GM19351 (cell line): ENCODE results near the gene ADAMTSL2.

Experiments
- ATAC-seq: cut with Tn5 transposase; IDR thresholded peaks from one replicate; pipeline ENCODE4 v1.9.1; 2021; ENCODE audit warnings: mild to moderate bottlenecking, moderate library complexity; ENCODE audit not compliant: unreplicated experiment

Gene ADAMTSL2

DNA sequence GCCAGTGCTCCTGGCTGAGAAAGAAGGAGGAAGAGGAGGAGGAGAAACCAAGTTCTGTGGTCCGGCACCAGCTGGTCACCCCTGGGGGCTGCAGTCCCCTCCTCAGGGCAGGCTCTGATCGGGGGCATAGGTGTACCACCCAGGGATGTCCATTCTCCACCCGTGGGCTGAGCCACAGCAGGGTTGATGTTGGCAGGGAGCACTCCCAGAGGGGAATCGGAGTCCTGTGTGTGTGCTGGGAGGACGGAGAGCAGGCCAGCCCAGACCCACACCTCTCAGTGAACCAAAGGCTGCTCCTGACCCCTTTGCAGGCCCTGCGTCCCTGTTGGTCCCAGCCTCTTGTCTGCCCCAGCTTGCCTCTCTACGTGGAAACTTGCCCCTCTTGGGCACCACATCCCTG lies 4.6 kb upstream of the ADAMTSL2 start:
- no peak for ATAC-seq

DNA sequence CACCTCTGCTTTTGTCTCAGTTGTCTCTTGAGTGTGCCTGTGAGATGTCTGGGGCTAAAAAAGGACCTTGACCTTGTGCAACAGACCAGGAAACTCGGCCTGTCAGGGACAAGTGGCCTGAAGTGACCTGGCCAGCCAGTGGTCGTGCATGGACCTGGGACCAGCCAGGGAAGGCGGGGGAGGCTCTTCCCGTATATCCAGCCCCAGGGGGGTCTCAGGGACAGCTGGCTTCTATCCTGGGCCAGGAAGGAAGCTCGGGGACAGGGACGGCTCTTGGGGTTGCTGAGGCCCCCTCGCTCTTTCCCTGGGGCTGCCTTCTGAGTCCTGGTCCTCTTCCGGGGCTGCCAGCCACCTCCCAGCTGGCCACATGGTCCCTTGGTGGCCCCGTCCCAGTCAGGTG lies 3.2 kb upstream of the ADAMTSL2 start:
- ATAC-seq: no peak

DNA sequence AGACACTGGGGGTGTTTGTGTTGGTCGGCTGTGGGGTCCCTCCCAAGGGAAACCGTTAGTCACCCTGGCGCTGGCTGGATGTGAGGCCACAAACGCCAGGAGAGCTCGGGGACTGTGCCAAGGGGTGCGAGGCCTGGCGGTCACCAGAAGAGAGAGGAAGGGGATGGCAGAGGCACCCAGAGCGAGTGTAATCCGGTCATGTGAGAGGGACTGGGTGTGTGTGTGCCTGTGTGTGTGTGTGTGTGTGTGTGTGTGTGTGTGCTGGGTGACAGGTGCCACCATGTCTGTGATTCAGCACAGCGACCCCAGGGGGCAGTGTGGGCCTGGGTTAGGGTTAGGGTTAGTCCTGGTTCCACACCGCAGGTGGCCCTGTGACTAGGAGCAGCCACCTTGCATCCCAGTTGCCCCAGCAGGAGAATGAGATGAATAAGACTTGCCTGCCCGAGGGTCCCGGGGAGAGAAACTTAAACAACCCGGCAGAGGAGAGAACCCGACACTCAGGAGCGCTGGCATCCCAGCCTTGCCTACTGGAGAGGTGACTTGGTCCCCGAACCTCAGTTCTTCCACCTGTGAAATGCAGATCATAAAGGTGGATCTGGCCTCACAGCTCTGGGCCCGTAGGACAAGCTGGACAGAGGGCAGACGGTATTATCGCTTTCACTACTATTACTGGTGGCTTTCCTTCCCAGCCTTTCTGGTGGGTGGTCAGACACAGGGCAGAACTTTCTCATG lies 1.4 kb upstream of the ADAMTSL2 start:
- no peak for ATAC-seq

DNA sequence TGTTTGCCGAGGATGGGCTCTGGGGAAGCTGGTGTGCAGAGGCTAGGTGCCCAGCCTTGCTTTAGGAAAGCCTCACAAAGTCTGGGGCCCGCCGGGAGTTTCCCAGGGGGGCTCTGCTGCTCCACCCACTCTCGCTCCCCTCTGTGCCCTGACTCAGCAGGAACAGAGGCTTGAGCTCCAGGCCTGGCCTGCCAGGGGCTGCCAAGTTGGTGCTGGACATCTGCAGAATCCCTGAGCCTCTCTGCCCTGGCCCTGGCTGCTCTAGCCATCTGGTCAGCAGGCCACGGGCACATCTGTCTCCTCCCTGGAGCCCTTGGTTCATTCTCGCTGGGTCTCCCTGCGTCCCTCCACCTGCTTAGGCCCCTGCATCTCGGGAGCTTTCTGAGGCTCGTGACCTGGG lies 647 bp upstream of the ADAMTSL2 start:
- ATAC-seq: no peak

DNA sequence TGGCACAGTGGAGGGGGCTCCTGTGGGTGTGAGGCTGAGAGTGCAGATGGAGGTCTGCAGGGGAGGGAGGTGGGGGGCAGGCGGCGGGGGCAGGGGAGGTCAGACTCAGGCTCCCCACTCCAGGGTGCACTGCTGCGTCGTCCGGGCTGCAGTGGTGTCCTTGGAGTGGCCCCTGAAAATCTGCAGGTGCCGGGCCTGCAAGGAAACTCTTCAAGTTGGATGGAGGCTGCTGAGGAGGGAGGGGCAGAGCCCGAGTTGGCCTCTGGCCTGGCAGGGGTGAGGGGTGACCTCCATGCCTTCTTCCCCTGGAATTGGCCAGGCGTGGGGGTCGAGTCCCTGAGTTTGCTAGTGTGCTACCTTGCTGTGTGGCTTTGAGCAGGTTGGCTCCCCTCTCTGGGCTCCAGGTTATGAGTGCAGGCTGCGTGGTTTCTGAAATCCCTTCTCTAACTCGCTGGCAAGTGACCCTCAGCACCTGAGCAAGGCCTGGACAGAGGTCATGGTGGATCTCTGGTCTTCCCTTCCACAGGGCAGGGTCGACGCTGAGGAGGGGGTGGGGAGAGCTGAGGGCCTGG lies 888 bp downstream of the ADAMTSL2 start:
- no peak for ATAC-seq

DNA sequence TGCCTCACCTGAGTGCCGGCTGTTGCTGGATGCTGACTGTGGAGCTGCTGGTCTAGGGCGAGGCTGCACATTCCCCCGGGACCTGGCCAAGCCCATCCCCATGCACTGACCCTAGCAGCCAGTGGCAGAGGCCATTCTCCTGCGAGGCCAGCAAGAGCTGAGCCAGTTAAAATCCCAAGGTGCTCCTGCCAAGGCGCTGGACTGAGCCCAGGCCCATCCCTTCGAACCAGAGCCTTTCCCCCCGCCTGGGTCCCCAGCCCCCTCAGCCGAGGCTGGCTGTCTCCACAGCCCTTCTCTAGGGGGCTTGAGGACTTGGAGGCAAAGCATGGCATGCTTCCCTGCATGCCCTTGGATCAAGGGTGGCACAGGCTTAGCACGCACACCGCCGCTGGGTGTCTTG lies 1.6 kb downstream of the ADAMTSL2 start:
- ATAC-seq: no peak

DNA sequence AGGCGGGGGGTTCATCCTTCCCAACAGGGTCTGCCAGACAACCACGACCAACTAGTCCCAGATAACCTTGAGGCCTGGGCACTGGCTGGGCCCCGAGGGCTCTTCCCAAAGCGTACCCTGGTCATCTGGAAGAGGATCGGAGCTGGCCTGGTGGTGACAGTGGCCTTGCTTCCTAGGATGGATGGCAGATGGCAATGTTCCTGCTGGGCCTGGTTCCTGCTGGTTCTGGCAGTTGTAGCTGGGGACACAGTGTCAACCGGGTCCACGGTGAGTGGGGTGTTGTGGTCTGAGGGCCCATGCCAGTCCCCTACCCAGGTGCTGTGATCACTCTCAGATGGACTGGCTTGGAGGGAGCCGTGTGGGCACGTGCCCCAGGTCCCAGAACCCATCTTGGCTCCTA lies 2.0 kb downstream of the ADAMTSL2 start:
- no peak for ATAC-seq

DNA sequence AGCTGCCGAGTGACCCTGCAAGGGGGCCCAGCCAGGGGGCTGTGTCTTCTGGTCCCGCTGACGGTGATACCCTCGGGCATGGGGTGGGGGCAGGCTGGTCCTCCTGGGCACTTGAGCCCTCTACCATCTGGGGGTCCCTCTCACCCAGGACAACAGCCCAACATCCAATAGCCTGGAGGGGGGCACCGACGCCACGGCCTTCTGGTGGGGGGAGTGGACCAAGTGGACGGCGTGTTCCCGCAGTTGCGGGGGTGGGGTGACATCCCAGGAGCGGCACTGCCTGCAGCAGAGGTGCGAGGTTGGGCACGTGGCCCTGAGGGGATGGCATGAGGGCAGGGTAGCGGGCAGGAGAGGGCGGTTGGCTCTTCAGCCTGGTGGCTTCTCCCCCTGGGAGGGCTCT lies 2.8 kb downstream of the ADAMTSL2 start:
- no peak for ATAC-seq

DNA sequence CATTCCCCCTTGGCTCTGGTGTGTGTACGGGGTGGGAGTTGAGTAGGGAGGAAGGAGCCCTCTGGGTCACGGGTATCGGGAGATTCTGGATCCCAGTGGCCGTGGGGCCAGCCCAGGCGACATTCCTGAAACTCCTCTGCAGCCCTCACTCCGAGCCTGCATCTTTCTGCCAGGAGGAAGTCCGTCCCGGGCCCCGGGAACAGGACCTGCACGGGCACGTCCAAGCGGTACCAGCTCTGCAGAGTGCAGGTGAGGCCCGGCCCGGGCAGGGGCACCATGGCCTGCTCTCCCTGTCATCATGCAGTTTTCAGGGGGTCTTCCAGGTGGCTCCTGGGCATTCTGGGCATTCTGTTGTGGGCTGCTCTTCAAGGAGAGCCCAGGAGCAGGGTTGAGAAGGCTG lies 3.7 kb downstream of the ADAMTSL2 start:
- ATAC-seq: no peak

DNA sequence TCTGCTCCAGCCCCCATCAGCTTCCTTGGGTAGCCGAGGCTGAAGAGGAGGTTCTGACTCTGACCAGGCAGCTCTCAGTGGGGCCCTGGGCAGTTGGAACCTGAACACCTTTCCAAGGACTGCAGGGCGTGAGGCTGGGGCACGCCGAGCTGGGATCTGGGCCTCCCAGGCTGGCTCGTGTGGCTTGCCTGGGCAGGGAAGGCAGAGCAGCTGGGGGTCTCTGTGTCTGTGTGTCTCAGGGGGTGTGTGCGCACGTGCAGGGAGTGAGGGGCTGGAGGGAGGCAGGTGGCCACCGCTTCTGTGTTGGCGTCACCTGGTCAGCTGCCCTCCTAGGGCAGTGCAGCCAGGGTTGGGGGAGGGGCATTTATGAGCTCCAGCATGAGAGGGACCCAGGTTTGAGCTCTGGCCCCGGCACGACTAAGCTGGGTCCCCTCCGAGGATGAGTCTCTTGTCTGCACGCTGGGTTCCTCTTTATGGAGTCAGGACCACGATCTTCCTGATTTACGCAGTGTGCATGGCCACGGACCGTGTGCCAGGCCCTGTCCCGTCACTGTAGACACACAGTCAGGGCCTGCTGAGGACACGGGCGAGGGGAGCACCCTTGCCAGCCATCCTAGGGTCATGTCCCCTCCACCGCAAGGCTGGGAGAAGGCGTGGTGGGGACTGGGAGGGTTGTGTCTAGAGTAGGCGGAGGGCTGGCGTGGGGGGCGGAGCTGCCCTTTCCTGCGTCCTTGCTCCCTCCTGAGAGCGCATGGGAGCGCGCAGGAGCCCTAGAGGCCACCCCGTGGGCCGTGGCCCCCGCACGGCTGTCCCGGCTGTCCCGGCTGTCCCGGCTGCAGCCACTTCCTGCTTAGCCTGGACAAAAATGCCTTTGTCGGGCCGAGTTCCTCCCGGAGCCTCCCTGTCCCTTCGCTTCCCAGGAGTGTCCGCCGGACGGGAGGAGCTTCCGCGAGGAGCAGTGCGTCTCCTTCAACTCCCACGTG lies 4.6 kb downstream of the ADAMTSL2 start:
- no peak for ATAC-seq

DNA sequence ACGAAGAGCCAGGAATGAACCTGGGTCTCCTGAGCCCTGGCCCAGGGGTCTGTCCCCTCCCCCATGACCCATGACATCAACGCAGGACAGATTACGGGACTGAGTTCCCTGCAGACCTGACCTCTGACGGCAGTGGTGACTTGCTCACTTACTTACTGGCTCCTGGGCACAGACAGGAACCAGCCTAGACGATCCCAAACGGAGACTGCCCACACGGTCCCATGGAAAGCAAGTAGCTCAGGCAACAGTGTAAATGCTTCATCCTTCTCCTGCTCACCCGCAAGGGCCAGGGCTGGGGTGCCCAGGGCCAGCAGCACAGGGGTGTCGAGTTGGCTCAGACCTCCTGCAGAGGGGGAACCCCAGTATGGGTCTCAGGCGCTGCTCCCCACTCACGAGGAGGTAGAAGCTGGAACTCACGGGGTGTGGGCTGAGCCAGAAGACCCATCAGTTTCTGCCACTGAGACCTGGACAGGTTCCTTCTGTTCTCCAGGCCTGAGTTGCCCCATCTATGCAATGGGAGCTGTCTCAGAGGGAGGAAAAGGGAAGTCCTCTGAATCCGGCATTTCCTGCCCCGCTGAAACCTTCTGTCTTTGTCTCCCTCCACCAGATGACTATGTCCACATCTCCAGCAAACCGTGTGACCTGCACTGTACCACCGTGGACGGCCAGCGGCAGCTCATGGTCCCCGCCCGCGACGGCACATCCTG lies 5.6 kb downstream of the ADAMTSL2 start:
- no peak for ATAC-seq

DNA sequence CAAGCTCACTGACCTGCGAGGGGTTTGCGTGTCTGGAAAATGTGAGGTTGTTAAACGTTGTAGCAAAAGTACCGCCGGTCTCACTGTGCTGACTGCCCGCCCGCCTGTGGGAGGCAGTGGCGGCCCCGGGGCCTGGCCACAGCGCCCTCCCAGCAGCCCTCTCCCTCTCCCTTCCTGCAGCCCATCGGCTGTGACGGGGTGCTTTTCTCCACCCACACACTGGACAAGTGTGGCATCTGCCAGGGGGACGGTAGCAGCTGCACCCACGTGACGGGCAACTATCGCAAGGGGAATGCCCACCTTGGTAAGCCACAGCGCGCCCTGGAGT lies 6.2 kb downstream of the ADAMTSL2 start:
- ATAC-seq: no peak

DNA sequence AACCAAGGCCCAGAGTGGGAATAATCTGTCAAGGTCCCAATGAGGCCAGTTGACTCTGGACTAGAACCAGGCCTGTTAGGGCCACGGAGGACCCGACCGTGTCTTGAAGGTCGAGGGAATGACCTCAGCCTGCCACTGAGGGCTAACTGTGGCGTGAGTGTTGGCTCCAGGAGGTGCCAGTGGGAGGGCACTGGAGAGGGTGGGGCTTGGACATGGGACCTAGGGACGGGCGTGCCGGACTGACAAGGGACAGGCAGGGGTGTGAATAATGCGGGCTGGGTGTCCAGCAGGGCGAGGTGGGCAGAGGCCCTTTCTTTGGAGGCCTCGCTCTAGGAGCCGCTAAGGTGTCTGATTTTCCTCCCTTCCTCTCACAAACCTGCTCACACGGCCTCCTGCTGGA lies 7.5 kb downstream of the ADAMTSL2 start:
- ATAC-seq: no peak

DNA sequence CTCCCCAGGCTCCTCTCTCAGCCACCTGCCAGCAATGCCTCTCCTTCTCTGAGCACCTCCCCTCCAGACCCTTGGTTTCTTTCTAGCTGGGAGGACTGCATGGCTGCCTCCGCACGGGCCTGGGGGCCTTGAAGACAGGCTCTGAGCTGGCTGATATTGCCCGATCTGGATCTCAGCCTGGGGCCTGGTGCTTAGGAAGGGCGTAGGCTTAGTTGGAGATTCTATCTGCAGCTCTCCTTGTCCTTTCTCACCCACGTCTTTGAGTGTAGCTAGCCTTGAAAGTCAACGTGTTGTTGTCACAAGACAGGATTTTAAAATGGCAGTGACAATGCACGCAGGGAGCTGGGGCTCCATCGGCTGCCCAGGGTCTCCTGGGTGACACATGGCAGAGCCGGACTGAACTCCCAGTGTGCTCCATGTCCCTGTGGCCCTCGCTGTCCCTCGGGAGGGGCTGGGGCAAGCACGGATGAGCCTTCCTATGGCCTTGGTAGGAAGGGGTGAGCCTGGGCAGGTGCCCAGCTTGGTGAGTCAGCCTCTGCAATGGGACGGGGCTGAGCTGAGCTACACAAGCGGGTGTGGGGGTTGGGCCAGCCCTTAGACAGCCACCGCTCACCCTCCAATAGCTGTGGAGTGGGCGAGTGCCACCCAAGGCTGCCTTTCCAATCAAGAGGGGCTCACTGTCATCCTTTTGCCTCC lies 9.4 kb downstream of the ADAMTSL2 start:
- no peak for ATAC-seq

DNA sequence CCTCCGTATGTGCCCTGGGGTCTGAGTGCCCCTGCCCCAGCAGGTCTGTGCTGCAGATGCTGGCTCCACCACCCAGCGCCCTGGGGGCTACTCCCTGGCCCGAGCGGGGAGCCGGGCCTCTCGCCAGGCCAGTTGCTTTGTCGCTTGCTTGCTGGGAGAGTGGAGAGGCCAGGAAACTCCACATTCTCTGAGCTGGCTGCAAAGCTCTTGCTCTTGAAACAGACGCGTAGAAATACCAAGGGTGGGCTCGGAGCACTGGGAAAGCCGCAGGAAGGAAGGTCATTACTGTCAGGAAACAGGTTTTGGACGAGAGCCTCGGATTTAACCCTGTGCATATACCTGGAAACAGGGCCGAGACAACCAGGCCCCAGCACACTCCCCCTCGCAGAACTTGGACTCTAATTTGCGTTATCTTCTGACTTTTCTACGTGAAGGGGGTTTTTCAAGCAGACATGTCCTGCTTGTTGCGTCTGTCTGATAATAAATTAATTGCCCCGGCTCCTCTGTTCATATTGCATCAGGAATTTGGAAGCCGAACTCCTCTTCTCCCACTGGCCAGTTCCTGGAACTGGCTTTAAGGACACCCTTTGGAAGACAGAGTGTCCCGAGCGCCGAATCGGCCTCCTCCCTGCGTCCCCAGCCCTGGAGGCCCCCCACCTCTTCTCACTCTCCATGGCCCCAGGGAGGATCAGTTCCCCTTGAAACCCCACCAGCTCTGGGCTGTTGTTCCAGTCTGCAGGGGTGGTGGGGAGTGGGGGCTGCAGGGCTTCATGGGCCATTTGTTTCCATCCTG lies 11.2 kb downstream of the ADAMTSL2 start:
- no peak for ATAC-seq

DNA sequence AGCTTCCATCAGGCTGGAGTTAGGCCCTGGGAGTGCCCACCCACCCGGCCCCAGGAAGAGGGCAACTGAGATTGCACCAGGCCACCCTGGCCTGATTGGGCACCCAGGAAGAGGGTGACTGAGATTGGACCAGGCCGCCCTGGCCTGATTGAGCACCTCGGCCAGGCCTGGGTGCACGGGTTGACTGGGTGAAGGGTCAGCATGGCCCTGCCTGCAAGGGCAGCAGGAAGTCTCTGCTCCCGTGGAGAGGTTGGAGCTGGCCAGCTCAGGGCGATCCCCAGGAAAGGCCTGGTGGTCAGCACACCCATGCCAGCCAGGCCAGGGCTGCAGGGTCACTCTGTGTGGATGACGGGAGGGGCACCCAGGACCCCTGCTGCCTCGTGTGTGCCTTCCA lies 11.8 kb downstream of the ADAMTSL2 start:
- ATAC-seq: no peak

DNA sequence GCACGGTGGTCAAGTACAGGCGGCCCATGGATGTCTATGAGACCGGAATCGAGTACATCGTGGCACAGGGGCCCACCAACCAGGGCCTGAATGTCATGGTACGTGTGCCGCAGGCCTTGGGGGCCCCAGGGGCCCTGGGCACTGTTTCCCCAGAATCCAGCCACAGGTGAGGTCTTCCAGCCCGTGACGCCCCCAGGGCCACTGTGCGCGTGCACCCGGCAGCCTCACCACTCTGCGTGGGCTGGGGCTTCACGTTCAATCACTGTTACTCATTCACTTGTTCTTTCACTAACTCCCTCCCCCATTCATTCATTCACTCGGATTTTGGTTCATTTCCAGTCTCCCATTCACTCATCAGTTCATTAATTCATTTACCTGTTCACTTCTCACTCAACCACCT lies 12.6 kb downstream of the ADAMTSL2 start:
- no peak for ATAC-seq

DNA sequence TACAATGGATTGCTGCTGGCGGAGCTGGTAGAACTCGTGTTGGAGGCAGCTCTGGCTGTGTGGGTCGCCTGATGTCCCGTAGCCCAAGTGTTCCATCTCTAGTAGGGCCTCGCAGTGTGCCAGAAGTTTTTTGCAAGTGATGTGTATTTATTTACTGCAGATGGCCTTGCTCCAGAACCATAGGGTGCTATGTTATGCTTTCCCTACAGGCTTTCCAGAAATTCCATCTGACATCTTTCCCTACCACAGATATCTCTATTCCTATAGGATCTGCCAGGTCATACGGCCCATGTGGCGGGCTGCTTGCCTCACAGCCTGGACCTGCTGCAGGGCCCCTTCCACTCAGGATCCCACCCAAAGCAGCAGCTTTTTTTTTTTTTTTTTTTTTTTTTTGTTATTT lies 16.9 kb downstream of the ADAMTSL2 start:
- ATAC-seq: no peak

DNA sequence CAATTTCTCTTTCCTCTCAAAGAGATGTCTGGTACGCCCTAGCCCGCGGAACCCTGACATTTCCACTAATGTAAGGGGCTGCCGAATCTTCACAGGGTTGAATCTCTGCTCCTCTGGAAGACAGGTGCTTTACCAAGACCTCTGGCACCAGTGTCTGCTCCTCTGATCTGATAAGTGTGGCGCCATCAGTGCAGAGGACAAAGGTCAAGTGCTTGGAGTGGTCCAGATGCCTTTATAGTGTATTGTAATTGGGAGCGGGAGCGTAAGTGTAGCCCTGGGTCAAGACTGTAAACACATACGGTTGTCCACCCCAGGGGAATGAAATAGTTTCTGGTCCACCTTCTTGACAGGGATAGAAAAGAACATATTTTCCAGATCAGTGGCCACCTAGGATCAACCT lies 17.7 kb downstream of the ADAMTSL2 start:
- no peak for ATAC-seq

DNA sequence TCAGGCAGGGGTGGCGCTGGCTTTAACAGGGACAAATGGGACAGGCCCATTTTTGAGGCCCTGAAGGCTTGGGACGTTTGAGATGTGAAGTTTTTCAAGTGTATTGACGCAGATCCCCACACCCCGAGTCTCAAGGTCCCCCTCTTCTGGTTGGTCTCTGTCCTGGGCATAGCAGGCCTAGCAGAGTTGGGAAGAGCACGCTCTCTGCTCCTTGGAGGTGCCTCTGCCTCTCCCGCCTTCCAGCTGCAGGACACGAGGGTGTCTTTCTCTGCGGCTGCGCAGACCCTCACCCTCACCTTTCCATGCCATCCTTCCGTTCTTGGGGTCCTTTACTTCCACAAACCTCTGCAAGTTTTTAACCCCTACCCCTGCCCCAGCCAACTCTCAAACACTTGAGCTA lies 18.6 kb downstream of the ADAMTSL2 start:
- no peak for ATAC-seq
